HL-60 (cell line): Measurements from ENCODE around the gene POMP.

Source experiments
- DNase-seq, 2 experiments: peaks; one replicate each; pipeline ENCODE4 v3.0.0-alpha.2; 2010 to 2020; ENCODE audit warnings: low read depth in 1 of 2, low spot score in 1 of 2
- H3K27ac ChIP-seq: fragments of 250-450 bp; sonication (Bioruptor Pico); replicated peaks from 2 replicates; pipeline ENCODE4 v1.5.1; 2020; ENCODE audit warnings: mild to moderate bottlenecking, moderate library complexity
- H3K27me3 ChIP-seq: fragments of 250-450 bp; sonication (Bioruptor Pico); 2 replicates; pipeline ENCODE4 v1.5.1; 2021; ENCODE audit warnings: mild to moderate bottlenecking, moderate library complexity; ENCODE audit not compliant: insufficient read depth, poor library complexity, severe bottlenecking
- H3K4me3 ChIP-seq: replicated peaks from 2 replicates; pipeline ENCODE4 v1.5.1; 2011; ENCODE audit warnings: mild to moderate bottlenecking, control low read depth, low read length; ENCODE audit not compliant: insufficient read depth
- CTCF ChIP-seq: IDR thresholded peaks from one replicate; pipeline ENCODE4 v1.5.1; 2011; ENCODE audit warnings: low read length, control low read depth, inconsistent platforms; ENCODE audit not compliant: insufficient read depth
- GABPA ChIP-seq: IDR thresholded peaks from 2 replicates; pipeline ENCODE4 v1.6.1; 2012; ENCODE audit warnings: low read depth
- POLR2AphosphoS5 ChIP-seq: IDR thresholded peaks from 2 replicates; pipeline ENCODE4 v1.6.1; 2012; ENCODE audit warnings: low read depth
- REST ChIP-seq: IDR thresholded peaks from 2 replicates; pipeline ENCODE4 v1.6.1; 2012; ENCODE audit warnings: low read depth; ENCODE audit not compliant: insufficient replicate concordance
- SPI1 ChIP-seq: IDR thresholded peaks from 2 replicates; pipeline ENCODE4 v1.6.1; 2012; ENCODE audit warnings: low read depth, mild to moderate bottlenecking, borderline replicate concordance

The POMP gene

GRCh38 chr13:28621449-28621848 is 37.5 kb upstream of the POMP start:
- DNase-seq = peak in 1 of 2 experiments; percentile 43
- H3K27me3 ChIP-seq = no peaks in the 10 kb centered on the region
- peak overlapping the region; percentile 33 for H3K27ac ChIP-seq
- TF ChIP-seq REST (no peak), GABPA (no peak), POLR2AphosphoS5 (no peak), CTCF (no peak), SPI1 (no peak)
- H3K4me3 ChIP-seq = no peak overlapping the region

GRCh38 chr13:28622286-28622685 is 36.6 kb upstream of the POMP start:
- TF ChIP-seq CTCF = no peak
- TF ChIP-seq GABPA = no peak
- TF ChIP-seq SPI1 = peak; percentile 16; the same call in 1 of the 2 replicates
- TF ChIP-seq REST = no peak
- peak; percentile 69; the same call in 1 of the 2 replicates for TF ChIP-seq POLR2AphosphoS5
- Histone ChIP-seq H3K4me3 (no peak overlapping the region), H3K27me3 (no peaks in the 10 kb centered on the region), H3K27ac (peak overlapping the region; percentile 33)
- peak; percentile 92 to 95 for DNase-seq

- Histone ChIP-seq H3K4me3 (no peak overlapping the region), H3K27me3 (no peaks in the 10 kb centered on the region), H3K27ac (no peak overlapping the region)
- DNase-seq = peak in 1 of 2 experiments; percentile 15
- TF ChIP-seq SPI1 (peak; percentile 86), GABPA (no peak)
Observed at GRCh38 chr13:28623782-28624706, 34.9 kb upstream of the POMP start.

GRCh38 chr13:28624707-28625432 is 34.1 kb upstream of the POMP start:
- H3K27ac ChIP-seq = no peak overlapping the region
- H3K27me3 ChIP-seq = no peaks in the 10 kb centered on the region
- no peak for DNase-seq
- TF ChIP-seq CTCF (no peak), POLR2AphosphoS5 (no peak), GABPA (no peak), REST (no peak), SPI1 (no peak)
- no peak overlapping the region for H3K4me3 ChIP-seq
